ENCODE measurements around the gene HOXB13.

The HOXB13 gene

GRCh38 chr17:48728232-48729231 is at the start of gene HOXB13:
TSS of gene HOXB13 (minus strand) at chr17:48728750. CDS start at chr17:48728593, 157 bp downstream.
- DNase-seq, result peak; percentile 68

- no peak for DNase-seq
Measured at GRCh38 chr17:48776602-48777001, 48.1 kb upstream of the HOXB13 start.

DNA sequence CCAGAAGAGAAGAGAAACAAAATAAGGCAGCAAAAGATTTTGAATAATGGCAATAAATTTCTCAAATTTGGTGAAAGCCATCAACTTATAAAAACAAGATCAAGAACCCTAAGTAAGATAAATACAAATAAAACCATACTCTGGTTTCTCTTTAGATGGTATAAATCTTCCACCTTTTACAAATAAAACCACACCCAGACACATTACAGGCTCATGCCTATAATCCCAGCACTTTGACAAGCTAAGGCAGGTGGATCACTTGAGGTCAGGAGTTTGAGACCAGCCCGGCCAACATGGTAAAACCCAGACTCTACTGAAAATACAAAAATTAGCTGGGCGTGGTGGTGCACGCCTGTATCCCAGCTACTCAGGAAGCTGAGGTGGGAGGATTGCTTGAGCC is 44.7 kb upstream of the HOXB13 start:
- DNase-seq, result no peak

GRCh38 chr17:48770954-48771353 is 42.4 kb upstream of the HOXB13 start:
- no peak for DNase-seq

- no peak for DNase-seq
Measured at GRCh38 chr17:48769009-48769675, 40.6 kb upstream of the HOXB13 start.

DNA sequence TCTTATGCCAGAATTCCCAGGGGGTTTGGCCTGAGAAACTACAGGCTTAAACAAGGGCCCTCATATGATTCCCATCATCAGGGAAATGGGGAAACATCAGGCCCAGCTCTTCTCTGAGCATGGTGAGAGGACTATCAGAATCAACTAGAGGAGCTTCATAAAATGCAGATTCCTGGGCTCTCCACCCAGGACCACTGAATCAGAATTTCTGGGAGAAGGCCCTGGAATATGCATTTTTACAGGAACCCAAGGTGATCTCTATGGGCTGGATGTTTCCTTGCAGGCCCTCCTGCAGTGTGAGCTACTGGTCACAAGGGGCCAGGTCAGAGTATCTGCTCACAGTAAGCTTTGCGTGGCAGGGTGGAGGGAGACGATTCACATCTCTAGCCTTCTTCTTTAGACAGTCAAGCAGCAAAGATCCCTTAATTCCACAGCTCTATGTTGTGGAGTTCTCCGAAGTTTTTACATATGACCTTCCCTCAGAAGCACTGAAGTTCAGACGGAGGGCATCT is 38.8 kb upstream of the HOXB13 start:
- no peak for DNase-seq

- no peak for DNase-seq
Measured at GRCh38 chr17:48761114-48761513, 32.6 kb upstream of the HOXB13 start.

GRCh38 chr17:48760411-48760810 is 31.9 kb upstream of the HOXB13 start:
- DNase-seq, result no peak

DNA sequence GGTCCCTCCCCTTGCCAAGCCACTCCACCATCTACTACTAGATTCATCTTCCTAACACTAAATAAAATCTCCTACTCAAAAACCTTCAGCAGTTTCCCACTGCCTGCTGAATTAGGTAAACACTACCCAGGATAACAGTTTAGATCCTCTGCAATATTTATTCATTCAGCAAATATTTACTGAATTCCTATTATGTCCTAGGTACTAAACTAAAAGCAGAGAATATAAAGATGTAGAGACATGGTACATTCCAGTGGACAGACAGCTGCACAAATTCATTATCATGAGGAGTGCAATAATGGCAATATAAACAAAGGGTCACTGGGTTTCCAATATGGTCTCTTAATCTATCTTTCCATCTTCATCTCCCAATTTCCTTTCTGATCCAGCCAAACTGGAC is 30.7 kb upstream of the HOXB13 start:
- no peak for DNase-seq

GRCh38 chr17:48757524-48757961 is 29.0 kb upstream of the HOXB13 start:
- DNase-seq, result no peak

DNA sequence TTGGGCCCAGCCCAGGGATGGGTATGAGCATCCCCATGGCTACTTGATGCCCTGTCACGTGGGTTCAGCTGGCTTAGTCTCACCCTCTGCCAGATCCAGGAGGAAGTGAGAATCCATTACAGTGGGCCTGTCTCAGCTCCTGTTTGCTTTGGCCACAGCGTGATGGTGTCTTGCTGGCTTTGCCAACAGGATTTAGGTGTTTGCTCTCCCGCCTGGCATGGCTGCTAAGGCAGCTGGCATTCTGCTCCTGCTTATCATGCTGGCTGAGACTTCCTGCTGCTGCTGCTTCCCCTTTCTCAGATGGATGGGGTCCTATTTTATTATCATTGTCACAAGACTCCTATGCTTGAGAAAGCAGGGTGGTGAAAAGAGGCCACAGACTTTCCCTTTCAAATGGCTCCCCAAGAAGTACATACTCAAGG is 28.3 kb upstream of the HOXB13 start:
- DNase-seq, result no peak

GRCh38 chr17:48755356-48755755 is 26.8 kb upstream of the HOXB13 start:
- DNase-seq, result no peak

DNA sequence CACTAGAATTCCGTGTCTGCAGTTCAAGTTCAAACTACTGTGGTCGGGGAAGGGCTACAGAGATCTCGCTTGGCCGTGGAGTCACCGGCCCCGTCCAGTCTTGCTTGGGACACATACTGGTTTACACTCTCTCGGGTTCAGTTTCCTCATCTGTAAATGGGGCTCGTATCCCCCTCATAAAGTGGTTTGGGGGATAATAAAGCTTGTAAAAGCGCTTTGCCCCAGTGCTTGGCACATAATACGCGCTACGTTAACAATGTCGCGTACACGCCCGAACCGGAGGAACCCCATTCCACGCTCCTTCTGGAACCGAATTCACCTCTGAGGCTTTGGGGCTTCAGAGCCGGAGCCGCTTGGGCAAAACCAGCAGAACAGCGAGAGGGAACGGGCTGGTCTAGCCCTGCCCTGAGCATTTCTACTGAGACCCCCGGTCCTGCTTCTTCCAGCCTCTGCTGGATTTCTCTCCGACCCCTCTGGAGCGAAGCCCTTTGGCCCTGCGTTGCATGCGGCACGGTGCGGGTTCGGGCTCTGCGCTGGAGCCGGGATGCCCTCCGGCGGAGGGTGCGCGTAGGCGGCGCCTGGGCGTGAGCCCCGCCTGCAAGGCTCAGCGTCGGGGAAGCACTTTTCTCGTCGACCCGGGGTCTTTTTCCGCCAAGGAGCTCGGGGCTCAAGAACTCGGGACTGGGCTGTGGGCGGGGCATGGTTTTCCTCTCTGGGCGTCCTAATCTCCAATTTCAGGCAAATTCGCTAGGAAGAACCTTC is 26.1 kb upstream of the HOXB13 start:
- DNase-seq, result no peak

GRCh38 chr17:48753794-48754499 is 25.4 kb upstream of the HOXB13 start:
- no peak for DNase-seq

DNA sequence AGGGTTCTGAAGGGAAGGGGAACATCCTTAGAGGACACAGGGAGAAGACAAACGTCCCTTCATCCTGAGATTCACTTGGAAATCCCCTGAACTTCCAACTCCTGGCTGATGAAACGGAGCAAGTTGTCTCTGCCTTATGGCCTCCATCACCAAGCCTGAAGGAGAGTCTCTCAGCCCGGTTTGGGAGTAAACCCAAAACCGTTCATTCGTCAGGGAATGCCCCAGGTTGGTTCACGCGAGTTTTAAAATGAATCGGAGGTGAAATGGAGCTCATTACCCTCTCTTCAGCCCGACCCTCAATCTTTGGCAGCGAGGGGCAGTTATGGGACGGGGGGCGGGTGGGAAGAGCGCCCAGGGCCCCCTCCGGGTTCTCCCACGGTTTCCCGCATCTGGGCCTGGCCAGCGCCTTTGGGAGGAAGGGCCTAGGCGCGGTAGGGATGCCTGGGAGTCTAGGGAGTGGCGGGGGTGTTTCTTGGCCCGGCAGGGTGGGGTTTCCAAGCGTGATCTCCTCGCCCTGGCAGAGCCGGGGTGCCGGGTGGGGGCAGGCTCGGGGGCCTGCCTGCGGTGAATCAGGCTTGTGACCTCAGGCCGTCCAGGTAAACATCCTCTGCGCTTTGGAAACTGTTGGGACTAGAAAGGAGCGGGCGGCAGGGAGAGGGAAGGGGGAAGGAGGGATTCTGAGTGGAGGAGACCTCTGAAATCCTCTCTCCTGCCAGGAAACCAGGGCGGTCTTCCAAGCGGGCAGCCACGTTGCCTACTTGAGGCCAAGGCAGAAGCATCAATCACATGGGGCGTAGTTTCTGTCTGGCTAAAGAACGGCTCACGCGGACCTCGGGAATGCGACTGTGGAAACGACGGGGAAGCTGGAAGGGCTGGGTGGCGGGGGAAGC is 24.1 kb upstream of the HOXB13 start:
- no peak for DNase-seq

DNA sequence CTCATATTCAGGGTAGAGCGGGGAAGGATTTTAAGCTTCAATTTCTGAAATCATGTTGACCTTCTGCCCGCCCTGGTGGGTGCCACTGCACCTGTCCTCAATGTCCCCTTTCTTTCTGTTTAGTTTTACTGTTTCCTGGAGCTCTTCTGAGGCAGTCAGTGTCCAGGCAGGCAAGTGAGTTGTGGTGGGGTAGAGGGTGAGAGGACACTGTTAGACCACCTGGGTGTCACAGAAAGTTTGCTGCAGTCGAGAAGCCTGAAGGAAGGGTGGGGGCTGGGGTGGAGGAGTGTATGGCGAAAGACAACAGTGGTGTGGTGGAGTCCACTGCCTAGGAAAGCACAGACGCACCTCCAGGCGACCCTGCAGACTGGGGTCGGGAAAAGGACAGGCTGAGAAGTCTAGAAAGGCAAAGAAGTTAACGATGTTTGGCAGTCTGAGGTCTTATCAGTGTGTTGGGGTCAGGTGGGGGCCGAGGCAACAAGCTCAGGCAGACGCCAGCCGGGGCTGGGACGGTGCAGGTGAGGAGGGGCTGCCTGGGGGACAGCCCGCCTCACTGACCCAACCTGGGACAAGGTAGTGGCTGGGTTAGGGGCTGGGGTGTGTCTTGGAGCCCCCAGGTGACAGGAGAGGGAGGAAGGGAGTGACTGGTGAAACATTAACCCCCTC is 23.3 kb upstream of the HOXB13 start:
- DNase-seq, result no peak

GRCh38 chr17:48751172-48751571 is 22.6 kb upstream of the HOXB13 start:
- no peak for DNase-seq

DNA sequence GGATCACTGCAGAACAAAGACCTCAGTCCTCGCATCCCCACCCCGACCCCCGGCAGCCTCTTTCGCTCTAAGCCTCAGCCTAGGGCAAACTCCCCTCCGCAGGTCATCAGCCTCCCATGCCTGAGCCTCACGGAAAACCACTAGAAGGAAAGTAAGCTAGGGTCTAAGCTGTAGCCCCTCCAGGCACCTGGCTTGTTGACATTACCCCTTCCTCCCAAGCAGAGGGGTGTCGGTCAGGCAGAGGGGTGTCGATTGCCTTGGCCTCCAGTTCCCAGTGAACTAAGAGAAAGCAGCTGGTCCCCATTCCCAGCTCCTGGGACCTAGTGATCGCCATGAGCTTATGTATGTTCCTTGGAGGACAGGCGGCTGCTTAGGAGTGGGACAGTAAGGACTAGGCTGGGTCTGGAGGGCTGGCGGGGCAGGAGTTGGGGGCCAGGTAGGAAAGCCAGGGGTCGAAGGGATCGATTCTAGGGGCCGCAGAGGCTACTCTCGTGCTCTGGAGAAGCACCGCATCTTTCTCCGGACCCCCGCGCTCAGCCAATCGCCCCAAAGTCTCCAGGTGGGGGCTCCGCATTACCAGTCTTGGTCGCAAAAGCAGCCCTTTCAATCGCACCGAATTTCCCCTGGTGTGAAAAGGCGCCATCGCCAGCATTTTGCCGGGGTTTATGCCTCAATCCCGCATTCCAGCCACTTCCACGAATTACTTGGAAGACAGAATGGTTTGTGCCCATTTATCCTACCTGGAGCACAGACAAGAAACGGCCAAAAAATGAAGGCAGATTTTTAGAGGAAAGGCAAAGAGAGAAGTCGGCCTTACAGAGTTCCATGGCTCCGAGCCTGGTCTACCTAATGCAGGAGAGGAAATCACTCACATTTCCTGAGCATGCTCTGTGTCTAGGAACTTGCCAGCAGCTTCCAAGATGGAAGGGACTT is 21.3 kb upstream of the HOXB13 start:
- no peak for DNase-seq

Data from activated CD4-positive, alpha-beta T cell treated with anti-CD3 and anti-CD28 coated beads for 48 hours (primary cell).